Measurements from ENCODE around the gene CCR4. TPM values are rescaled to one million over a fixed set of nuclear protein-coding genes. Genes with fewer than 3 reads are reported as not detected.

CCR4 gene
- total and polyA plus RNA-seq, 2 experiments from 2014 or later: 0.13 TPM; not detected in 1

GRCh38 chr3:32954506-32954905 lies 3.1 kb downstream of the CCR4 start:
- Histone ChIP-seq H3K4me3 (no peak overlapping the region), H3K4me2 (no peak overlapping the region), H3K36me3 (replicated peaks; ENCODE audit: insufficient read depth, low read depth) (no peaks in the 10 kb centered on the region), H3K9me2 (replicated peaks; ENCODE audit: insufficient read depth) (no peaks in the 10 kb centered on the region), H2AFZ (no peak overlapping the region), H3K9me3 (ENCODE audit: low read depth) (no peaks in the 10 kb centered on the region), H4K20me1 (ENCODE audit: insufficient read depth, poor library complexity, severe bottlenecking) (no peaks in the 10 kb centered on the region), H3K27me3 (no peaks in the 10 kb centered on the region), H3K27ac (no peak overlapping the region), H3K4me1 (ENCODE audit: insufficient read depth) (peaks cover 5% of the 10 kb centered on the region), H3K79me2 (no peaks in the 10 kb centered on the region)
- no peak for DNase-seq (ENCODE audit: low spot score)
- no peak for TF ChIP-seq EZH2 (IDR thresholded peaks at IDR 0.05; ENCODE audit: borderline replicate concordance)
- TF ChIP-seq EZH2phosphoT487 (IDR thresholded peaks at IDR 0.05; ENCODE audit: low read depth, severe bottlenecking, unreplicated experiment): no peak
- no peak for TF ChIP-seq CTCF (IDR thresholded peaks at IDR 0.05; ENCODE audit: poor library complexity)
- 100% methylated on average over 1 of the region's 1 CpG for WGBS (ENCODE audit: low lambda C conversion rate, missing lambda C conversion rate)

- H4K20me1 ChIP-seq (ENCODE audit: insufficient read depth, poor library complexity, severe bottlenecking): no peaks in the 10 kb centered on the region
- no peak for DNase-seq (ENCODE audit: low spot score)
- no peaks in the 10 kb centered on the region for H3K9me3 ChIP-seq (ENCODE audit: low read depth)
- peaks cover 5% of the 10 kb centered on the region for H3K4me1 ChIP-seq (ENCODE audit: insufficient read depth)
- no peaks in the 10 kb centered on the region for H3K9me2 ChIP-seq (replicated peaks; ENCODE audit: insufficient read depth)
- H3K4me2 ChIP-seq: no peak overlapping the region
- no peak overlapping the region for H2AFZ ChIP-seq
- 86% methylated on average over 14 of the region's 14 CpGs for WGBS (ENCODE audit: low lambda C conversion rate, missing lambda C conversion rate)
- H3K36me3 ChIP-seq (replicated peaks; ENCODE audit: insufficient read depth, low read depth): no peaks in the 10 kb centered on the region
- no peak overlapping the region for H3K4me3 ChIP-seq
- H3K27me3 ChIP-seq: no peaks in the 10 kb centered on the region
- no peak overlapping the region for H3K27ac ChIP-seq
- no peaks in the 10 kb centered on the region for H3K79me2 ChIP-seq
- no peak for TF ChIP-seq EZH2 (IDR thresholded peaks at IDR 0.05; ENCODE audit: borderline replicate concordance)
- TF ChIP-seq EZH2phosphoT487 (IDR thresholded peaks at IDR 0.05; ENCODE audit: low read depth, severe bottlenecking, unreplicated experiment): no peak
- TF ChIP-seq CTCF (IDR thresholded peaks at IDR 0.05; ENCODE audit: poor library complexity): no peak
These were observed 5.5 kb downstream of the CCR4 start for GRCh38 chr3:32956750-32957570.

GRCh38 chr3:32958509-32958908 lies 7.1 kb downstream of the CCR4 start:
- Histone ChIP-seq H3K4me1 (ENCODE audit: insufficient read depth) (peaks cover 5% of the 10 kb centered on the region), H3K27ac (no peak overlapping the region), H3K9me2 (replicated peaks; ENCODE audit: insufficient read depth) (no peaks in the 10 kb centered on the region), H3K79me2 (no peaks in the 10 kb centered on the region), H3K4me2 (no peak overlapping the region), H3K4me3 (no peak overlapping the region), H3K9me3 (ENCODE audit: low read depth) (no peaks in the 10 kb centered on the region), H3K27me3 (no peaks in the 10 kb centered on the region), H3K36me3 (replicated peaks; ENCODE audit: insufficient read depth, low read depth) (no peaks in the 10 kb centered on the region), H4K20me1 (ENCODE audit: insufficient read depth, poor library complexity, severe bottlenecking) (no peaks in the 10 kb centered on the region), H2AFZ (no peak overlapping the region)
- DNase-seq (ENCODE audit: low spot score): no peak
- 90% methylated on average over 5 of the region's 5 CpGs for WGBS (ENCODE audit: low lambda C conversion rate, missing lambda C conversion rate)
- TF ChIP-seq EZH2phosphoT487 (IDR thresholded peaks at IDR 0.05; ENCODE audit: low read depth, severe bottlenecking, unreplicated experiment) (no peak), EZH2 (IDR thresholded peaks at IDR 0.05; ENCODE audit: borderline replicate concordance) (no peak), CTCF (IDR thresholded peaks at IDR 0.05; ENCODE audit: poor library complexity) (no peak)
